Activated CD8-positive, alpha-beta memory T cell treated with anti-CD3 and anti-CD28 coated beads, Interleukin-2, amount 10 ng/mL, durations not matched to agents 7 days and 5 days (primary cell): Measurements from ENCODE around the gene AMOTL2. TPM values are rescaled to one million over a fixed set of nuclear protein-coding genes. Genes with fewer than 3 reads are reported as not detected.

Experiments
- ATAC-seq: fragments of 150-1000 bp; cut with Tn5 transposase; one replicate; pipeline ENCODE4 v1.10.0; 2021; ENCODE audit warnings: moderate library complexity
- CTCF ChIA-PET: fragments of 350-600 bp; sonication (Branson Sonifier 250); formaldehyde crosslinking; loops from one replicate; lab custom pipeline; 2021; ENCODE audit warnings: antibody characterized with exemption; lab: Charles Lee
- DNase-seq: peaks from one replicate; pipeline ENCODE4 v3.0.0-alpha.2; 2020
- H3K27ac Mint-ChIP-seq: one replicate; pipeline ENCODE4 v1.8.0; 2021; ENCODE audit warnings: mild to moderate bottlenecking, mixed read lengths
- H3K27me3 Mint-ChIP-seq: one replicate; pipeline ENCODE4 v1.8.0; 2021; ENCODE audit warnings: mixed read lengths
- H3K36me3 Mint-ChIP-seq: one replicate; pipeline ENCODE4 v1.8.0; 2021; ENCODE audit warnings: mild to moderate bottlenecking, mixed read lengths
- H3K4me1 Mint-ChIP-seq: one replicate; pipeline ENCODE4 v1.8.0; 2021; ENCODE audit warnings: mixed read lengths
- H3K4me3 Mint-ChIP-seq: one replicate; pipeline ENCODE4 v1.8.0; 2021; ENCODE audit warnings: mild to moderate bottlenecking, moderate library complexity, mixed read lengths
- H3K9me3 Mint-ChIP-seq: one replicate; pipeline ENCODE4 v1.8.0; 2022; ENCODE audit warnings: low read depth, mixed read lengths
- total RNA-seq, 2 experiments: library from RNA; stranded (reverse); gene quantifications; one replicate each; pipeline ENCODE4 v1.2.3, GENCODE V29; 2021

The AMOTL2 gene
- total RNA-seq, 2 experiments from 2014 or later: not detected

DNA sequence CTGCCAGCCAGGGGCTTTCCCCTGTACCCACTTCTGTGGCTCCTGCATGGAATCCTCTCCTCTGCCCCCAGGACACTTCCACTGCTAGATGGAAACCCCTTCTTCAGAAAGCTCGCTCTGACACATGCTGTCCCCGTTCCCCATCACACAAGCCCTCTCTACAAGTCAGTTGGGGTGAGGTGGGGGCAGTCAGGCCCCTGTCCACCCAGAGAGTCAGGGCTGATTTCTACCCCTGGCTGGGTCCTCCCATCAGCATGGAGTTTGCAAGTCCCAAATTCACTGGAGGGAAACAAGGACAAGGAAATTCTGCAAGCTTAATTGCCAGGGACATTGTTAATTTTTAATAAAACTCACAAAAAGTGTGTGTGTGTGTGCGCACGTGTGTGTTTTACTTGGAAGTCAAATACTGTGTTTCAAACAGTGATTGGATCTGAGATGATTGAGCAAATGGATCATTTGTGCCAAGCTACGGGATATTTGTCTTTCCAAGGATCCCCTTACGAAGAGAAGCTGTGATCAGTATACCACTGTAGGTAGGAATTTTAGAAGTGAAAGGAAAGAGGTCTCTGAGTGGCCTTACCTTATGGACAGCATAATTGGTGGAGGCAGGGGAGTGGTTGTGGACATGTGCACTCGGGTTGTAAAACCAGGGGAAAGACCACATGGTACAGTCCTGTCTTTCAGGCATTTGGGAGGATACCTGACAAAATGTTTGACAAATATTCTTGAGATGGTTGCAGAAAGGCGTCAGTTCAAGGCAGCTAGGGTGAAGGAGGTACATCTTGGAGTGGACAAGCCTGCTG lies 1.5 kb upstream of the AMOTL2 start:
- peaks cover 72% of the 10 kb centered on the region for H3K27me3 Mint-ChIP-seq
- no peak overlapping the region for H3K4me3 Mint-ChIP-seq
- no peak for DNase-seq
- no peak for ATAC-seq
- H3K4me1 Mint-ChIP-seq: peaks cover 11% of the 10 kb centered on the region
- H3K36me3 Mint-ChIP-seq: no peaks in the 10 kb centered on the region
- no peak overlapping the region for H3K27ac Mint-ChIP-seq
- CTCF ChIA-PET: no interaction called here
- no peaks in the 10 kb centered on the region for H3K9me3 Mint-ChIP-seq

DNA sequence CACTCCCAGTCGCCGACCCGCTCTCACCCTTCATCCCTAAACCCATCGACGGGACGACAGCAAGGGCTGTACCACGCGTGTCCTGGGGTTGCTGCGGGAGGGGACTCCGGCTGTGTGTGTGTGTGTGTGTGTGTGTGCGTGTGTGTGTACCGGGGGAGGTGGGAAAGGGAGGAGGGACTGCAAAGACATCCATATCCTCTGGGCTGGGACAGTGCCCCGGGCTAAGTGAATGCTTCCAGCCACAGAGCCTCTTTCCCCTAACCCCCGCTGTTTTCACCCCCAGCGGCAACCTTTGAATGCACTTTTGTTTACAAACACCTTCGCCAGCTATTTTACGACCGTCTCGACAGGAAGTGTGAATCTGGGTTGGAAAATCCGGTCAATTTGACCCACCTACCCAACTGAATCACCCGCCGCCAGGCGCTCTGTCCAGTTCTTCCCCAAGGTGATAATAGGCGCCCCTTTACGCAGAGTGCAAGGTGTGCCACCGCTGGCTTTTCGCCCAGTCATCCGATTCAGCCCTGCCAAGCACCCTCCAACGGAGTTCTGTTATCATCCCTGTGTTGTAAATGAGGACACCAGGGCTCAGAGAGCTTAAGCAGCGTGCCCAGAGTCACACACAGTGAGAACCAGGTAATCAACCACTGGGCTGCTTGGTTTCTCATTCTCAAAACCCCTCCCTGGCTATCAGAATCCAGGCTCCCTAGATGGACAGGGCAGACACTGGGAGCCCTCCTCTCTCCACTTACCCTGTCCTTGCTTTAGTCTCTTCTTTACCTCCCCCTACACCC lies 739 bp upstream of the AMOTL2 start:
- Mint-ChIP-seq H3K4me1 (peaks cover 8% of the 10 kb centered on the region), H3K9me3 (no peaks in the 10 kb centered on the region), H3K4me3 (peak overlapping the region; percentile 30), H3K27me3 (peaks cover 66% of the 10 kb centered on the region), H3K27ac (no peak overlapping the region), H3K36me3 (no peaks in the 10 kb centered on the region)
- no peak for DNase-seq
- CTCF ChIA-PET: no interaction called here
- peak; percentile 9 for ATAC-seq

DNA sequence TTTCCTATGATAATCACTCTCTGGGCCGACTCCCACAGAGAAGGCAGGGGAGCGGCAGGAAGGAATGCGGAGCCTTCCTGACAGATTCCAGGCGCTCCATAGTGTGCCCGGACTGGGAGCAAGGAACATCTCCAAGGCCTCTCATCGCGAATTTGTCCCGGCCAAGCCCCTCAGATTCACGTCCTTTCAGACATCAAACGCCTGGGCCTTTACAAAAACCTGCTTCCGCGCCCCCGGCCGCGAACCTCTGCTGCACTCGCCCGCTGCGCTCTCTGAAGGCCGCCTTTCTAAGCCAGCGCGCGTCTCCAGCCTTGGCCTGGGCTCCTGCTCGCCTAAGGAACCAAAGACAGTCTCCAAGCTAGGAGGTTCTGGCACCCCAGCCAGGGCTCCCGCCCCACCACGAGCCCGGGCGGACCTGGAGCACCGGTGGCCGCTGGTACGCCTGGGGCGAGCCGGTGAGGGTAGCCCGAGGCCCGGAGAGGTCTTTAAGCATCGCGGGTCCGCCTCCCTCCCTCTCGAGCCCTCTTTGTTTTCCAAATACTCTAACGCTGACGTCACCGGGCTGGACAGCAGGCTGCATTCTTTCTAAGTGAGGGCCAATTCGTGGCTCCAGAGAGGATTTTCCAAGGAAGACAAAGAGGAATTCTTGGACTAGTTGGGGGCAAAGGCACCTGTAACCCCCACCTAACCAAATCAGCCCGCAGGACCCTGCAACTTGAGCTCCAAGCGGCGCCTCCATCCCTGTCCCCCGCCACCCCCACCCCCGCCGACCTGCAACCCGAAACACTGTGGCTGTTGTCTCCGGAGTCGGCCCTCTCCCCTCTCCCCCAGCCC lies 759 bp downstream of the AMOTL2 start:
- no peaks in the 10 kb centered on the region for H3K9me3 Mint-ChIP-seq
- H3K4me1 Mint-ChIP-seq: peaks cover 8% of the 10 kb centered on the region
- H3K36me3 Mint-ChIP-seq: no peaks in the 10 kb centered on the region
- CTCF ChIA-PET: no interaction called here
- peaks cover 65% of the 10 kb centered on the region for H3K27me3 Mint-ChIP-seq
- H3K27ac Mint-ChIP-seq: no peak overlapping the region
- DNase-seq: no peak
- ATAC-seq: no peak
- H3K4me3 Mint-ChIP-seq: no peak overlapping the region

DNA sequence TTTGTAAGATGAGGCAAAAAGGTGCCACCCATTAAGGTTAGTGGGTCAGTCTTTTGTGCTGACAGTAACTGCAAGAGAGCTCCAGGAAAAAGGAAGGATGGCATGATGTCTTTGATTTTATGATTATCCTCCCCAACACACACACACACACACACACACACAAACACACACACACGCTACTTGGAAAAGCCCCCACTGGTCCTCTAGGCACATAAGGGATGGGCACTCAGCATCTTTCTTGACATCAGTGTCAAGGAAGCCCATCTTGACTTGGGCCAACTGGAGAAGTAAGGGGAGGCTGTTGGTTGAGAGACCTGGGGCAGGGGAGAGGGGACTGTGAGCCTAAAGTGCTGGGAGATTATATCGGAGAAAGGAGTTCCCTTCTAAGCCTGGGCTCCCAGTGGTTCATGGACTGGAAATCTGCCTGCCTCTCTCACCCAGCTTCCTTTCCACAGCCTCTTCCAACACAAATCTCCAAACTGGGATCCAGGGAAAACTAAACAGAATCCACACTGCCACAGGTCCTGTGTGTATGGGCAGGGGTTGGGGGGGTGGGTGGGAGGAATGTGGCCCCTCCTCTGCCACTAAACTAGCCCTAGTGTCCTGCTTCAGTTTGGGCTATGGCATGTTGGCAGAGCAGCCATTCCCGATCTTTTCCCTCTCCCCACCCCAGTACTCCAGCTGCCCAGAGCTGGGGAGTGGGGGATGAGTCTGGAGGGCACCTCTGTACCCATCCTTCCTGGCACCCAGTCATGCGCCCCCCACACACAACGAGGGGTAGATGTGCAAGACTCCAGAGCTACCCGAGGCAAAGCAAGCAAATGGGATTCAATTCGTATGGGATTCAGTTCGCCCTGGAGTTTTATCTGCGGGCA lies 1.6 kb downstream of the AMOTL2 start:
- no peaks in the 10 kb centered on the region for H3K36me3 Mint-ChIP-seq
- H3K9me3 Mint-ChIP-seq: no peaks in the 10 kb centered on the region
- no peak overlapping the region for H3K4me3 Mint-ChIP-seq
- H3K27me3 Mint-ChIP-seq: peaks cover 60% of the 10 kb centered on the region
- CTCF ChIA-PET: no interaction called here
- H3K27ac Mint-ChIP-seq: no peak overlapping the region
- H3K4me1 Mint-ChIP-seq: peaks cover 8% of the 10 kb centered on the region
- ATAC-seq: no peak
- DNase-seq: no peak

DNA sequence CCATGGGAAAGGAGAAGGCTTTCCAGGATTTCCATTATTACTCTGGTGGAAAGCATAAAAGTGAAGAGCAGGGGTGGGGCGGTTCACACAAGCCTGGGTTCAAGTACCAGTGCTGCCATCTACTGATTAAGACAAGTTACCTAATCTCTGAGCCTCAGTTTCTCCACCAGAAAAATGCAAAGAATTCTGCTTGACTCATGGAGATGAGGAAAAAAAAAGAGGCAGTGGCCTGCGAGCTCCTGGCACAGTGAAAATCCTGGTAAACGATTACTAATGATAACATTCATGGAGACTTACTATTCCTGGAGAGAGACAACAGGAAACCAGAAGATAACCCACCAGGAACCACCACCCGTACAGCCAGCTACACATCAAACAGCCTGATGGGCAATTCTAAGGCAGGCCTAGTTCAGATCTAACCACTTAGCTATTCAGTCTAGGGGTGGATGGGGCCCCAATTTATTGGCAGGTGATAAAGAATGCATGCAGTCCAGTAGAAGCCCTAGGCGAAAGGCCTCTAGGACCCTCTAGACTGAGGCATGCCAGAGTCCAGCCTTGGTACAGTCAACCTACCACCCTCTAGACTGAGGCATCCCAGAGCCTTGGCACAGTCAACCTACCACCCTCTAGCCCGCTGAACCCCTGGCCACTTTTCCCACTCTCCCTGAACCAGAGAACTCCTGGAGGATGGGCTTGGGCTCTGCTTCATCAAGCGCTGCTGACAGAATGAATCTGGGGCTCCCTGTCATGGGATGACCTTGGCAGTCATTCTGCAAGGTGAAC lies 2.5 kb downstream of the AMOTL2 start:
- H3K27me3 Mint-ChIP-seq: peaks cover 53% of the 10 kb centered on the region
- no peak for DNase-seq
- no peaks in the 10 kb centered on the region for H3K36me3 Mint-ChIP-seq
- H3K27ac Mint-ChIP-seq: no peak overlapping the region
- ATAC-seq: no peak
- H3K4me3 Mint-ChIP-seq: no peak overlapping the region
- peaks cover 8% of the 10 kb centered on the region for H3K4me1 Mint-ChIP-seq
- H3K9me3 Mint-ChIP-seq: no peaks in the 10 kb centered on the region
- CTCF ChIA-PET: no interaction called here

DNA sequence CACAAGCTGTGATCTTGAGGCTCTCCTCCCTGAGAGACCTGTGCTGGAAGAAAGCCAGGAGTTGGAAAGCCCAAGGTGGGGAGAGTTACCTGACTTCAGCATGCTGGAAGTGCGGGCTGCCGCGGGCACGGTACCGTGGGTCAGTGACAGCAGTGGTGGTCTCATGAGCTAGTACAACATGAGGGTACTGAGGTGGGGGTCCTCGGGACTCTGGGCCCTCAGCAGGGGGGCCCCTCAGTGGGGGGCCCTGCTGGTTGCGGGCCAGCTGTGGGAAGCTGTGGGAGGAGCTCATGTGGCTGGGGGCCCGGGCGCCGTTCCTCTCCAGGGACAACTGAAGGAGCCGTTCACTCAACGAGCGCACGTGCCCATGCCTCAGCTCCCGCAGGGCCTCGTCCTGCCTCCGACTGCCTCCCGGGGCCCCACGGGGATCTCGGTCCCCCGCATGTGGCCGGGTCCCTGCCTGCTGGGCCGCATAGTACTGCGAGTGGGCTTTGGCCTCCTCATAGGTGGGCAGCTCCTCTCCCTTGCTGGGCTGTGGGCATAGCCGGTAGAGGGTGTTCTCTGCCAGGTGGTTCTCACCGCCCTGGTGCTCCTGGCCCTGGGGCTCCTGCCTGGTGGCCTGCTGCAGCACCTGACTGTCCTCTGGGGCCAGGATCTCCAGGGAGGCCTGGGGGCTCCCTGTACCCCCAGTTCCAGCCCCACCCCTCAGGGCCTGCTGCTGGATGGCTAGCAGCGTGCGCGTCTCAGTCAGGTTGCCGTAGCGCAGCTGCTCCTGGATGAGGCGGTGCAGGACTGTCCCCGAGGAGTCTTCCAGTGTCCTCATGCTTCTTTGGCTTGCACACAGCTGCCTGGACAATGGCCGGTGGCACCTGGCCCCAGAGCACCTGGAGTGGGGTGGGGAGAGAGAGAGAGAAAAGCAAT lies 3.4 kb downstream of the AMOTL2 start:
- peaks cover 7% of the 10 kb centered on the region for H3K4me1 Mint-ChIP-seq
- no peaks in the 10 kb centered on the region for H3K36me3 Mint-ChIP-seq
- CTCF ChIA-PET: interaction anchor here (1.3 to 1.4 kb wide), 2 partner anchors 103 to 158 kb away, joined by 3 read pairs; no protein-coding TSS in a partner anchor
- H3K27me3 Mint-ChIP-seq: peaks cover 44% of the 10 kb centered on the region
- ATAC-seq (no peak), DNase-seq (no peak)
- H3K9me3 Mint-ChIP-seq: no peaks in the 10 kb centered on the region
- H3K4me3 Mint-ChIP-seq: no peak overlapping the region
- no peak overlapping the region for H3K27ac Mint-ChIP-seq

DNA sequence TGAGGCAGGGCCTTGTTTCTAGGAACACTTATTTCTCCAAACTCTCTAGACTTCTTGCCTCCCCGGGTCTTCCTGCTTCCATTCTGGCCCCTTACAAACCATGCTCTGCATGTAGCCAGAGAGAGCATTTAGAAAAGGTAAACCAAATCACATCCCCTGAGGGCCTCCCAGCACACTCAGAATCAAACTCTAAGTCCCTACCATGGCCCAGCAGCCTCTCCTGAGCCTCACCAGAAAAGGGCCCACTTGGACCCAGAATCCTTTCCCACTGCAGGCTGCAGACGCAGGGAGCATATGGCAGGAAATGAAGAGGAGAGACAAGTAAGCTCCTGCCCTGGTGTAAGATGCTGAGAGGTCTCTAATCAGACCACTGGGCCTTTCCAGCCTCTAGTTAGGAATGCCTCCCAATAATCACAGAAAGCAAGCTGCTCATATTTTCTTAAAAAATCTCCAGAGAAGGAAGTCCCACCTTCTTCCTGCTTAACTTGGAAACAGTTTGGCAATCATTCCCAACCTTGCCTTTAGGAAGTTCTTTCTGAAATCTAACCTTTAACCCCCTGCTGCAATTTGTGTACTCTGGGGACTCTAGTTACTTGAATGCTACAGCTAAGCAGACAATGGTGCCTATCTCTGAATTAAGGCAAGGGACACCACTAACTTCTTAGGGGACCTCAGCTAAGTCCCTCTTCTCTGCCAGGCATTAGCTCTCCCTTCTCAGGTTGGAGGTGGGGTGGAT lies 4.2 kb downstream of the AMOTL2 start:
- DNase-seq (no peak), ATAC-seq (no peak)
- no peak overlapping the region for H3K27ac Mint-ChIP-seq
- CTCF ChIA-PET: interaction anchor here (1.3 to 1.4 kb wide), 2 partner anchors 104 to 157 kb away, joined by 3 read pairs; no protein-coding TSS in a partner anchor
- peaks cover 8% of the 10 kb centered on the region for H3K4me1 Mint-ChIP-seq
- H3K27me3 Mint-ChIP-seq: peaks cover 39% of the 10 kb centered on the region
- H3K9me3 Mint-ChIP-seq: no peaks in the 10 kb centered on the region
- no peak overlapping the region for H3K4me3 Mint-ChIP-seq
- no peaks in the 10 kb centered on the region for H3K36me3 Mint-ChIP-seq

DNA sequence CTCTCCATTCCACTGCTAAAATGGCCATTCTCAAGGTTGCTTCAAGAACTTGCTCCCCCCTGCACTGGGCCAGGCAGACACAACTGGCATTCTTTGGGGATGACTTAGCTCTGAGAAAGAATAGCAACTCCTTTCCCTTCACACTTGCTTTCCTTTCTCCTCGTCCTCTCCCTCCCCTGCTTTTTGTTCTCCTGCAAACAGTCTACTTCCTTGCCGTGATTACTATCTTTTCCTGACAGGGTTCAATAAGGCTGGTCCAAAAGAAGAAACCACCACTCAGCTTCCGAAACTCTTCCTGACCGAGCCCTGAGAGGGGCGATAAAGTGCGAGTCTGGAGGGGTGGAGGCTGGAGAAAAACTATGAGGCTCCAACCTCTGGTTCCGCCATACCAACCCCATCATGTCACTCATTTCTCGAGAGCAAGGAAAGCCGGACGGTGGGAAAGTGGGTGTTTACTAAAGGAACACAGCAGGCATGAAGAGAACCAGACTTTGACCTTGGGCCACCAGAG lies 5.0 kb downstream of the AMOTL2 start:
- CTCF ChIA-PET: interaction anchor here (1.3 kb wide), 1 partner anchor 156 kb away, joined by 3 read pairs; no protein-coding TSS in a partner anchor
- no peak overlapping the region for H3K4me3 Mint-ChIP-seq
- ATAC-seq: no peak

DNA sequence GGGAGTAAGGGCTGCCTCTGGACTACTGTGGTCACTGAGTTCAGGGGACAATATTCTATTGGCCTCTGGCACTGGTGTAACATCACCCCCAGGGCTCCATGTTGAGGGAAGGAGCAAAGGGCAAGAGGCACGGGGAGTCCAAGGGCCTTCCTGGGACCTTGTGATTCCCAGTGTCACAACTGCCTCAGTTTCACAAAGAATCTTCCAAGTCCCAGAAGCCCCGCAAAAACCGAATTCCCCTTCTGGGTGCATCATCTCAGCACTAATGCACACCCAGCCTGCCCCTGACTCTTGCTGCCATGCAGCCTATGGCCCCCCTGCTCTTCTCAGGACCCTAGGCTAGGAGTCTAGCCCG lies 5.5 kb downstream of the AMOTL2 start:
- no peak for ATAC-seq
- CTCF ChIA-PET: no interaction called here
- Mint-ChIP-seq H3K27ac (no peak overlapping the region), H3K4me1 (peaks cover 12% of the 10 kb centered on the region), H3K27me3 (peaks cover 39% of the 10 kb centered on the region), H3K9me3 (no peaks in the 10 kb centered on the region), H3K36me3 (no peaks in the 10 kb centered on the region), H3K4me3 (no peak overlapping the region)
- no peak for DNase-seq

More for the DNA sequence above, 5.0 kb downstream of the AMOTL2 start:
- H3K27ac Mint-ChIP-seq: no peak overlapping the region
- no peaks in the 10 kb centered on the region for H3K9me3 Mint-ChIP-seq
- peaks cover 39% of the 10 kb centered on the region for H3K27me3 Mint-ChIP-seq
- peaks cover 11% of the 10 kb centered on the region for H3K4me1 Mint-ChIP-seq
- H3K36me3 Mint-ChIP-seq: no peaks in the 10 kb centered on the region
- no peak for DNase-seq

DNA sequence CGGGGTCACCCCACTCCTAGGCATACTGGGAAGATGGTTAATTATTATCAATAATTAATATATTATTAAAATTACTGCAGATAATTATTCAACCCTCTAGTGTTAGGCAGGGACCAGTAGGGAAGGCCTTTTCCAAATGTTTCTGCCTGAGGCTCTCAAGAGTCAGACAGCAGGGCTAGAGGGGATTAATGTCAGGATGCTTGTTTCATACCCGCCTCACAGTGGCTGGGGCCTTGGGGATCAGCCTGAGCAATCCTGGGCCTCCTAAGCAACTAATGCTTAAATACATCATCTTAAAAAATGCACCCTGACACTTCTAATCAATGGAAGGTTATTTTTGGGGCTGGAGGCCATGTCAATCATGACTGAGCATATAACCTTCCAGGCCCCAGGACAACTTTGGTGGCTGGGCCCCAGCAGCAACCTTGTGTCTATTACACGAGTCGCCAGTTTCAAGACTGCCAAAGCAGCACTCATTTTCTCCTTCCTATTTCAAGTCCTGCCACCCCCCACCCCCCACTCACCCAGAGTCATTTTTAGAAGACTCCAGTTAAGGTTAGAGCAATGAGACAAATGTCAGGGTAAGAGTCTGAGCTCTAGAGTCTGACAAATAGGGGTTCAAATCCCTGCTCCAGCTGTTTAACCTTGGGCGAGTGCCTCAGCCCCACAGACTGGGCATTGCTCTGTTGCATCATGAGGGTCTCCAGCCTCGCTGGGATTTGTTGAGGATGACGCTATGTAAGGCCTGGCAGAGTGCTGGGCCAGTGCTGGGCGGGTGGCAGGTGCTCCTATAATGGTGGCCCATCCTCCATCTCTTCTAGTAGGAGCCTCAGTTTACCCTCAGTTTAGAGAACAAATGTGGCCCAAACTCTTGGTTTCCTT lies 6.1 kb downstream of the AMOTL2 start:
- no peak for DNase-seq
- no peak overlapping the region for H3K27ac Mint-ChIP-seq
- no peak overlapping the region for H3K4me3 Mint-ChIP-seq
- ATAC-seq: no peak
- peaks cover 42% of the 10 kb centered on the region for H3K27me3 Mint-ChIP-seq
- CTCF ChIA-PET: no interaction called here
- H3K4me1 Mint-ChIP-seq: peaks cover 12% of the 10 kb centered on the region
- H3K9me3 Mint-ChIP-seq: no peaks in the 10 kb centered on the region
- H3K36me3 Mint-ChIP-seq: no peaks in the 10 kb centered on the region
